B cell (primary cell): Measurements from ENCODE around the gene MORC1. TPM values are rescaled to one million over a fixed set of nuclear protein-coding genes. Genes with fewer than 3 reads are reported as not detected.

Experiments used
- ATAC-seq: fragments of 200-7000 bp; cut with Tn5 transposase; one replicate; pipeline ENCODE4 v1.10.0; 2021; ENCODE audit warnings: low read depth, mild to moderate bottlenecking, moderate number of reproducible peaks, moderate library complexity
- CTCF ChIA-PET: fragments of 350-600 bp; sonication (Branson Sonifier 250); formaldehyde crosslinking; loops from one replicate; lab custom pipeline; 2021; ENCODE audit warnings: antibody characterized with exemption, inconsistent platforms; lab: Charles Lee
- POLR2A ChIA-PET: fragments of 350-600 bp; sonication (Branson Sonifier 250); formaldehyde crosslinking; loops from one replicate; lab custom pipeline; 2021; ENCODE audit warnings: antibody characterized with exemption; lab: Charles Lee
- DNase-seq: peaks from one replicate; pipeline ENCODE4 v3.0.0; 2013
- H2AFZ ChIP-seq: 2 replicates; pipeline ENCODE4 v1.6.1; 2012; ENCODE audit warnings: mild to moderate bottlenecking, low read depth, low read length; ENCODE audit not compliant: insufficient read depth, poor library complexity, severe bottlenecking
- H3K27ac ChIP-seq, 2 donors: 1 replicate in 1 of 2; 2 replicates in 1 of 2; pipeline ENCODE4 v1.5.1; 2012 to 2013; ENCODE audit warnings: low read length in 2 of 2, mild to moderate bottlenecking in 2 of 2, moderate library complexity in 1 of 2
- H3K27me3 ChIP-seq, 4 experiments: fragments of 200-600 bp in 1 of 4; sonication (generic) in 1 of 4; replicated peaks in 1 of 4; 1 replicate in 2 of 4; 2 replicates in 2 of 4; pipeline versions ENCODE4 v1.6.1 to v1.7.0; 2013 to 2016; ENCODE audit warnings: low read length in 3 of 4, mild to moderate bottlenecking in 2 of 4, mixed read lengths in 1 of 4, moderate library complexity in 1 of 4; ENCODE audit not compliant: insufficient read depth in 4 of 4, control insufficient read depth in 3 of 4; ENCODE audit errors: control extremely low read depth in 1 of 4
- H3K36me3 ChIP-seq, 2 experiments: replicated peaks in 1 of 2; 1 replicate in 1 of 2; 2 replicates in 1 of 2; pipeline versions ENCODE4 v1.6.1 to v1.7.1; 2013; ENCODE audit warnings: low read length in 1 of 2; ENCODE audit not compliant: insufficient read depth in 2 of 2, control insufficient read depth in 1 of 2; ENCODE audit errors: control extremely low read depth in 1 of 2, extremely low read depth in 1 of 2
- H3K4me1 ChIP-seq, 2 donors: fragments of 200-600 bp in 1 of 2; sonication (generic) in 1 of 2; 1 replicate in 1 of 2; 2 replicates in 1 of 2; pipeline versions ENCODE4 v1.5.1 to v1.6.1; 2013 to 2017; ENCODE audit warnings: low read length in 2 of 2; ENCODE audit not compliant: control insufficient read depth in 2 of 2, insufficient read depth in 2 of 2
- H3K4me2 ChIP-seq: replicated peaks from 2 replicates; pipeline ENCODE3; 2012; ENCODE audit warnings: mild to moderate bottlenecking, low read depth, low read length; ENCODE audit not compliant: poor library complexity, severe bottlenecking
- H3K4me3 ChIP-seq, 5 experiments: fragments of 200-600 bp in 1 of 5; sonication (generic) in 1 of 5; 1 replicate in 3 of 5; 2 replicates in 2 of 5; pipeline versions ENCODE4 v1.5.1 to v1.7.0; 2011 to 2016; ENCODE audit warnings: low read length in 4 of 5, mild to moderate bottlenecking in 4 of 5, low read depth in 2 of 5, control low read depth in 1 of 5, moderate library complexity in 1 of 5; ENCODE audit not compliant: insufficient read depth in 1 of 5; ENCODE audit errors: control extremely low read depth in 1 of 5, extremely low read depth in 1 of 5
- H3K79me2 ChIP-seq: fragments of 200-600 bp; sonication (generic); one replicate; pipeline ENCODE4 v1.6.0; 2016; ENCODE audit warnings: low read length; ENCODE audit not compliant: control insufficient read depth, insufficient read depth
- H3K9ac ChIP-seq: fragments of 200-600 bp; sonication (generic); 2 replicates; pipeline ENCODE4 v1.6.1; 2017; ENCODE audit warnings: mild to moderate bottlenecking, low read length, moderate library complexity
- H3K9me3 ChIP-seq, 3 donors: one replicate each; pipeline versions ENCODE4 v1.6.1 to v1.7.1; 2013; ENCODE audit warnings: low read length in 2 of 3; ENCODE audit not compliant: control insufficient read depth in 2 of 3, insufficient read depth in 1 of 3; ENCODE audit errors: control extremely low read depth in 1 of 3
- H4K20me1 ChIP-seq: 2 replicates; pipeline ENCODE4 v1.6.0; 2012; ENCODE audit warnings: mild to moderate bottlenecking, low read length; ENCODE audit not compliant: insufficient read depth, control insufficient read depth, poor library complexity, severe bottlenecking
- H3K27ac Mint-ChIP-seq: one replicate; pipeline ENCODE4 v1.8.0; 2021; ENCODE audit warnings: mixed read lengths
- H3K27me3 Mint-ChIP-seq: one replicate; pipeline ENCODE4 v1.8.0; 2021; ENCODE audit warnings: mixed read lengths
- H3K4me1 Mint-ChIP-seq: one replicate; pipeline ENCODE4 v1.8.0; 2021; ENCODE audit warnings: mixed read lengths
- H3K4me3 Mint-ChIP-seq: one replicate; pipeline ENCODE4 v1.8.0; 2021; ENCODE audit warnings: mixed read lengths
- H3K9me3 Mint-ChIP-seq: one replicate; pipeline ENCODE4 v1.8.0; 2022; ENCODE audit warnings: mixed read lengths; ENCODE audit not compliant: insufficient read depth
- CTCF ChIP-seq: fragments of 200-600 bp; IDR thresholded peaks from one replicate; pipeline ENCODE4 v1.8.0; 2022; ENCODE audit warnings: antibody characterized with exemption, mild to moderate bottlenecking
- EZH2 ChIP-seq: IDR thresholded peaks from 2 replicates; pipeline ENCODE4 v1.6.1; 2012; ENCODE audit warnings: borderline replicate concordance, low read depth, mild to moderate bottlenecking, moderate library complexity, low read length; ENCODE audit not compliant: insufficient read depth, poor library complexity, severe bottlenecking
- WGBS: methylation state at CpG from one replicate; pipeline ENCODE4 v1.1.5; 2013; ENCODE audit warnings: missing lambda C conversion rate; ENCODE audit not compliant: insufficient coverage; 5-methylcytosine and 5-hydroxymethylcytosine counted together
- intact Hi-C: fragments of 100-400 bp; cut with micrococcal nuclease; formaldehyde crosslinking; loops from one replicate; pipeline ENCODE4 v1.10.0; 2022
- polyA plus RNA-seq: library from polyadenylated mRNA; depleted of rRNA; stranded (reverse); fragments of >200 nt; gene quantifications from 2 replicates; pipeline ENCODE4 v1.2.3, GENCODE V29; 2012
- total RNA-seq, 2 donors: library from RNA; stranded (reverse); fragments of 120-200 nt in 1 of 2; gene quantifications; 1 replicate in 1 of 2; 2 replicates in 1 of 2; pipeline versions ENCODE4 v1.2.3 to v1.2.4, GENCODE V29; 2013 to 2022

The MORC1 gene
- total and polyA plus RNA-seq, 2 donors (not counting 1 experiment from before 2014, with no cell fraction given): not detected

- Mint-ChIP-seq H3K4me3 (no peak overlapping the region), H3K4me1 (peaks cover 4% of the 10 kb centered on the region), H3K27me3 (no peaks in the 10 kb centered on the region), H3K27ac (no peak overlapping the region), H3K9me3 (peaks cover 3% of the 10 kb centered on the region)
- Histone ChIP-seq H3K79me2 (no peaks in the 10 kb centered on the region), H3K9me3 (no peaks in the 10 kb centered on the region), H4K20me1 (no peaks in the 10 kb centered on the region), H3K4me2 (no peak overlapping the region), H3K9ac (no peak overlapping the region), H3K4me3 (no peak overlapping the region), H3K27me3 (no peaks in the 10 kb centered on the region), H3K36me3 (no peaks in the 10 kb centered on the region), H3K27ac (no peak overlapping the region), H2AFZ (no peak overlapping the region), H3K4me1 (no peaks in the 10 kb centered on the region)
- CTCF ChIA-PET: no interaction called here
- DNase-seq (no peak), ATAC-seq (no peak)
- intact Hi-C loops: no loop called here
- no CpG with 5 or more reads among the region's 2 CpGs for WGBS
- POLR2A ChIA-PET: no interaction called here
- TF ChIP-seq EZH2 (no peak), CTCF (no peak)
These were observed 9.6 kb upstream of the MORC1 start for GRCh38 chr3:109127553-109127952.

- Histone ChIP-seq H3K79me2 (no peaks in the 10 kb centered on the region), H3K4me3 (no peak overlapping the region), H3K27ac (no peak overlapping the region), H3K9me3 (no peaks in the 10 kb centered on the region), H4K20me1 (no peaks in the 10 kb centered on the region), H3K27me3 (no peaks in the 10 kb centered on the region), H2AFZ (no peak overlapping the region), H3K9ac (no peak overlapping the region), H3K4me1 (no peaks in the 10 kb centered on the region), H3K4me2 (no peak overlapping the region), H3K36me3 (no peaks in the 10 kb centered on the region)
- Mint-ChIP-seq H3K27ac (no peak overlapping the region), H3K27me3 (no peaks in the 10 kb centered on the region), H3K4me1 (peaks cover 13% of the 10 kb centered on the region), H3K4me3 (no peak overlapping the region), H3K9me3 (peaks cover 3% of the 10 kb centered on the region)
- ATAC-seq (no peak), DNase-seq (no peak)
- TF ChIP-seq CTCF (no peak), EZH2 (no peak)
- ChIA-PET CTCF (interaction anchor here (0.6 kb wide), 1 partner anchor 426 kb away, joined by 3 read pairs; no protein-coding TSS in a partner anchor), POLR2A (no interaction called here)
- intact Hi-C loops: no loop called here
These were observed 8.0 kb upstream of the MORC1 start for GRCh38 chr3:109125902-109126301.
